ENCODE data around the gene CUL1.

GRCh38 chr7:148652773-148653172 lies 45.9 kb upstream of the CUL1 start:
- TF ChIP-seq CTCF (IDR thresholded peaks at IDR 0.05): no peak
- no peak for TF ChIP-seq POLR2A (IDR thresholded peaks at IDR 0.05)
